HG03025 (cell line): Measurements from ENCODE around the gene ARID5A.
"Not testable (repeated sequence)": the region's sequence is repeated elsewhere in the genome, so short reads cannot be mapped to it uniquely, and the experiment has no call there.

ENCODE experiments used
- ATAC-seq: cut with Tn5 transposase; IDR thresholded peaks from one replicate; pipeline ENCODE4 v1.9.1; 2021; ENCODE audit warnings: mild to moderate bottlenecking, moderate library complexity; ENCODE audit not compliant: unreplicated experiment, low FRiP score

Gene ARID5A

GRCh38 chr2:96536445-96537065, at the start of gene ARID5A:
Gene ARID5A (plus strand): TSS chr2:96536752. CDS start chr2:96536827, 75 bp downstream.
- peak; percentile 47 for ATAC-seq

GRCh38 chr2:96489261-96489660, 47.3 kb upstream of the ARID5A start:
- ATAC-seq: no peak

- ATAC-seq: no peak
Observed at GRCh38 chr2:96489663-96490062, 46.9 kb upstream of the ARID5A start.

GRCh38 chr2:96491860-96492497, 44.6 kb upstream of the ARID5A start:
- ATAC-seq: no peak

GRCh38 chr2:96493072-96493471, 43.5 kb upstream of the ARID5A start:
- ATAC-seq: no peak

GRCh38 chr2:96494188-96494587, 42.4 kb upstream of the ARID5A start:
- no peak for ATAC-seq

GRCh38 chr2:96495982-96496629, 40.4 kb upstream of the ARID5A start:
- no peak for ATAC-seq

- no peak for ATAC-seq
Observed at GRCh38 chr2:96498021-96498431, 38.5 kb upstream of the ARID5A start.

GRCh38 chr2:96498611-96499010, 37.9 kb upstream of the ARID5A start:
- ATAC-seq: not testable (repeated sequence)

GRCh38 chr2:96499061-96499960, 37.2 kb upstream of the ARID5A start:
- ATAC-seq: no peak

GRCh38 chr2:96500385-96501066, 36.0 kb upstream of the ARID5A start:
- ATAC-seq: no peak

- ATAC-seq: no peak
Observed at GRCh38 chr2:96501471-96501874, 35.1 kb upstream of the ARID5A start.

GRCh38 chr2:96501886-96502810, 34.4 kb upstream of the ARID5A start:
- no peak for ATAC-seq

- ATAC-seq: no peak
Observed at GRCh38 chr2:96502891-96503636, 33.5 kb upstream of the ARID5A start.

- ATAC-seq: no peak
Observed at GRCh38 chr2:96503637-96504243, 32.8 kb upstream of the ARID5A start.

- no peak for ATAC-seq
Observed at GRCh38 chr2:96505231-96505889, 31.2 kb upstream of the ARID5A start, which contains the start of gene NEURL3. Gene NEURL3 (minus strand): TSS chr2:96505357. CDS start chr2:96505286, 71 bp downstream.
